Spleen (tissue), 11 donors: Measurements from ENCODE around the gene NBPF3. TPM values are rescaled to one million over a fixed set of nuclear protein-coding genes. Genes with fewer than 3 reads are reported as not detected.

Source experiments
- DNase-seq: peaks from one replicate; pipeline ENCODE4 v3.0.0-alpha.2; 2020
- H3K27ac ChIP-seq, 8 donors: fragments of 200-600 bp; sonication (generic) in 7 of 8; 1 replicate in 4 of 8; 2 replicates in 4 of 8; pipeline versions ENCODE4 v1.5.0 to v1.8.0; 2016 to 2021; ENCODE audit warnings: inconsistent platforms in 4 of 8, mild to moderate bottlenecking in 4 of 8, moderate library complexity in 1 of 8
- H3K27me3 ChIP-seq, 7 donors: fragments of 200-600 bp; sonication (generic) in 6 of 7; replicated peaks in 1 of 7; 1 replicate in 4 of 7; 2 replicates in 3 of 7; pipeline versions ENCODE4 v1.5.0 to v1.8.0; 2016 to 2021; ENCODE audit warnings: inconsistent platforms in 3 of 7, mild to moderate bottlenecking in 1 of 7
- H3K36me3 ChIP-seq, 6 donors: fragments of 200-600 bp; sonication (generic) in 5 of 6; 1 replicate in 4 of 6; 2 replicates in 2 of 6; pipeline versions ENCODE4 v1.5.0 to v1.8.0; 2016 to 2021; ENCODE audit warnings: inconsistent platforms in 2 of 6
- H3K4me1 ChIP-seq, 6 donors: fragments of 200-600 bp; sonication (generic) in 5 of 6; 1 replicate in 3 of 6; 2 replicates in 3 of 6; pipeline versions ENCODE4 v1.5.0 to v1.8.0; 2016 to 2021; ENCODE audit warnings: inconsistent platforms in 3 of 6
- H3K4me3 ChIP-seq, 8 donors: fragments of 200-600 bp; sonication (generic) in 7 of 8; 1 replicate in 4 of 8; 2 replicates in 4 of 8; pipeline versions ENCODE4 v1.5.0 to v1.8.0; 2016 to 2021; ENCODE audit warnings: inconsistent platforms in 4 of 8, mild to moderate bottlenecking in 4 of 8, moderate library complexity in 2 of 8
- H3K9me3 ChIP-seq, 8 donors: fragments of 200-600 bp; sonication (generic) in 7 of 8; 1 replicate in 4 of 8; 2 replicates in 4 of 8; pipeline versions ENCODE4 v1.5.0 to v1.8.0; 2016 to 2021; ENCODE audit warnings: inconsistent platforms in 4 of 8
- POLR2A ChIP-seq, 3 donors: fragments of 450-650 bp; IDR thresholded peaks; one replicate each; pipeline ENCODE4 v1.5.1; 2017; ENCODE audit warnings: antibody characterized with exemption in 3 of 3, mild to moderate bottlenecking in 1 of 3
- POLR2AphosphoS5 ChIP-seq, 3 donors: sonication (generic); formaldehyde crosslinking; IDR thresholded peaks; one replicate each; pipeline ENCODE4 v1.5.1; 2017; ENCODE audit warnings: antibody characterized with exemption in 3 of 3
- WGBS, 5 donors: extraction: QIAGEN DNeasy Blood & Tissue Kit in 3 of 5; methylation state at CpG; one replicate each; pipeline versions ENCODE4 v1.1.5 to v1.1.7; 2013 to 2018; 5-methylcytosine and 5-hydroxymethylcytosine counted together
- intact Hi-C: fragments of 100-400 bp; cut with DNase I; formaldehyde crosslinking; loops from one replicate; pipeline ENCODE4 v1.15.0; 2023; ENCODE audit warnings: low total_unique reads
- polyA plus RNA-seq, 3 donors: library from polyadenylated mRNA; stranded (reverse); fragments of 200-250 nt; gene quantifications; one replicate each; pipeline ENCODE4 v1.2.1, GENCODE V29; 2013
- total RNA-seq, 7 donors: library from RNA; depleted of rRNA in 3 of 7; stranded (reverse); fragments of >200 nt in 3 of 7; fragmentation: NEBNext Ultra II Directional in 4 of 7; extraction: Animal tissue kit (Norgen Biotek cat#: 25700) in 4 of 7; gene quantifications; one replicate each; pipeline versions ENCODE4 v1.1.0 to v1.2.1, GENCODE V29; 2016 to 2021
- TF ChIP-seq, protein P1 (sequence below), 11 experiments: fragments of 200-600 bp in 7 of 11; fragments of 450-650 bp in 4 of 11; sonication (generic) in 4 of 11; IDR thresholded peaks in 8 of 11; conservative IDR thresholded peaks in 3 of 11; 1 replicate in 7 of 11; 2 replicates in 4 of 11; pipeline versions ENCODE4 v1.4.0 to v1.8.0; 2016 to 2021; ENCODE audit warnings: antibody characterized with exemption in 11 of 11, inconsistent platforms in 4 of 11, mild to moderate bottlenecking in 1 of 11
- donor health status: healthy with polysubstance abuse.
- donor health status: DM: no; HTN: no; CAD: no; lungs with moderate emphysema.
- donor health status: DM: no; HTN: no; CAD: no.
- donor health status: Bipolar disorder and iron deficiency.
- donor health status: healthy.
- donor health status: DM: no; HTN: no; CAD: no.
- donor health status: DM: yes; HTN: yes; CAD: no.

The NBPF3 gene
- total and polyA plus RNA-seq, 10 donors: 0.49 to 18.6 (median 9.2) TPM

GRCh38 chr1:21507511-21508270 lies 67.8 kb downstream of the NBPF3 start:
- intact Hi-C loops: no loop called here
- no peaks in the 10 kb centered on the region for H3K9me3 ChIP-seq
- H3K36me3 ChIP-seq: no peaks in the 10 kb centered on the region
- no peak overlapping the region for H3K27ac ChIP-seq
- DNase-seq: no peak
- TF ChIP-seq, protein P1, sequence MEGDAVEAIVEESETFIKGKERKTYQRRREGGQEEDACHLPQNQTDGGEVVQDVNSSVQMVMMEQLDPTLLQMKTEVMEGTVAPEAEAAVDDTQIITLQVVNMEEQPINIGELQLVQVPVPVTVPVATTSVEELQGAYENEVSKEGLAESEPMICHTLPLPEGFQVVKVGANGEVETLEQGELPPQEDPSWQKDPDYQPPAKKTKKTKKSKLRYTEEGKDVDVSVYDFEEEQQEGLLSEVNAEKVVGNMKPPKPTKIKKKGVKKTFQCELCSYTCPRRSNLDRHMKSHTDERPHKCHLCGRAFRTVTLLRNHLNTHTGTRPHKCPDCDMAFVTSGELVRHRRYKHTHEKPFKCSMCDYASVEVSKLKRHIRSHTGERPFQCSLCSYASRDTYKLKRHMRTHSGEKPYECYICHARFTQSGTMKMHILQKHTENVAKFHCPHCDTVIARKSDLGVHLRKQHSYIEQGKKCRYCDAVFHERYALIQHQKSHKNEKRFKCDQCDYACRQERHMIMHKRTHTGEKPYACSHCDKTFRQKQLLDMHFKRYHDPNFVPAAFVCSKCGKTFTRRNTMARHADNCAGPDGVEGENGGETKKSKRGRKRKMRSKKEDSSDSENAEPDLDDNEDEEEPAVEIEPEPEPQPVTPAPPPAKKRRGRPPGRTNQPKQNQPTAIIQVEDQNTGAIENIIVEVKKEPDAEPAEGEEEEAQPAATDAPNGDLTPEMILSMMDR (IDR thresholded peaks at IDR 0.05 in 8 of 11, conservative IDR thresholded peaks at IDR 0.05 in 3 of 11): no peak
- no peak for TF ChIP-seq POLR2AphosphoS5 (IDR thresholded peaks at IDR 0.05)
- no peak for TF ChIP-seq POLR2A (IDR thresholded peaks at IDR 0.05)
- peaks cover 0 to 56% (median 22%) of the 10 kb centered on the region in 7 donors for H3K27me3 ChIP-seq
- peaks cover 8 to 33% (median 23%) of the 10 kb centered on the region in 6 donors for H3K4me1 ChIP-seq
- H3K4me3 ChIP-seq: no peak overlapping the region
- 88 to 100% (median 95%) methylated on average over 1 of the region's 1 CpG for WGBS, 5 donors

- WGBS, 5 donors: 4 to 9% (median 6%) methylated on average over 21 to 44 of the region's 45 CpGs
- intact Hi-C loops: no loop called here
Observed at GRCh38 chr1:21508580-21509350, 68.8 kb downstream of the NBPF3 start.

GRCh38 chr1:21509351-21510112 lies 69.6 kb downstream of the NBPF3 start, which contains the start of gene ALPL:
Gene ALPL, plus strand, starts transcription at chr1:21509423. Its CDS starts 44,659 bp downstream, at chr1:21554082.
- TF ChIP-seq POLR2AphosphoS5 (IDR thresholded peaks at IDR 0.05): peak in 1 of 3 donors; percentile 68
- TF ChIP-seq POLR2A (IDR thresholded peaks at IDR 0.05): no peak
- peaks cover 0 to 61% (median 22%) of the 10 kb centered on the region in 7 donors for H3K27me3 ChIP-seq
- WGBS, 5 donors: 5 to 14% (median 8%) methylated on average over 23 to 67 of the region's 67 CpGs
- H3K4me3 ChIP-seq: peak within 1 kb of the TSS; percentile 13 to 67 (median 46)
- no peaks in the 10 kb centered on the region for H3K36me3 ChIP-seq
- H3K4me1 ChIP-seq: peaks cover 8 to 51% (median 27%) of the 10 kb centered on the region in 6 donors
- H3K27ac ChIP-seq: peak within 1 kb of the TSS in 4 of 8 donors; percentile 36 to 83 (median 66)
- intact Hi-C loops: loop anchor here (10.0 kb wide), 2 partner anchors 65 to 155 kb away; partner anchors contain the start of gene RAP1GAP
- DNase-seq: peak; percentile 86
- H3K9me3 ChIP-seq: no peaks in the 10 kb centered on the region

More at GRCh38 chr1:21508580-21509350, 68.8 kb downstream of the NBPF3 start:
- H3K9me3 ChIP-seq: no peaks in the 10 kb centered on the region
- no peaks in the 10 kb centered on the region for H3K36me3 ChIP-seq
- no peak for TF ChIP-seq POLR2AphosphoS5 (IDR thresholded peaks at IDR 0.05)
- TF ChIP-seq, protein P1 (IDR thresholded peaks at IDR 0.05 in 8 of 11, conservative IDR thresholded peaks at IDR 0.05 in 3 of 11): peak; percentile 42 to 87 (median 67)
- H3K27me3 ChIP-seq: peaks cover 0 to 58% (median 22%) of the 10 kb centered on the region in 7 donors
- peaks cover 8 to 44% (median 23%) of the 10 kb centered on the region in 6 donors for H3K4me1 ChIP-seq
- H3K4me3 ChIP-seq: peak overlapping the region in 6 of 8 donors; percentile 37 to 67 (median 48)
- H3K27ac ChIP-seq: peak overlapping the region in 3 of 8 donors; percentile 54 to 83 (median 79)
- DNase-seq: peak; percentile 96

DNA sequence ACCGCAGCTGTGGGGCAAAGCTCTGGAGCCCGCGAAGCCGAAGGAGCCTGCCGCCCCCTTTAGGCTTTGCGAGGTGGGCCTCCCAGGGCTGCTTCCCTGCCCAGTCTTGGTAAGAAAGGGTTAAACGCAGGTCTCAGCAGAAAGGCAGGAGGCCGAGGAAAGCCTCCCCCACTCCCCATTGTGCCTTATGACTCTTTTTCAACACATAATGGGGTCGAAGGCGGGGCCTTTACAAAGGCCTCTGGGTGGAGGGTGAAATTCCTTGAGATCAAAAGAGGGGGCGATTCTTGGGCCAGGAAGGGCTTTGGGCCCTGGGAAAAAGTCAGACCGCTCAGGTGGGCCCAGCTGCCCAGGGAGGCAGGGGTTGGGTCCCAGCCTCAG lies 70.2 kb downstream of the NBPF3 start:
- Histone ChIP-seq H3K4me1 (peaks cover 8 to 57% (median 30%) of the 10 kb centered on the region in 6 donors), H3K4me3 (peak overlapping the region in 7 of 8 donors; percentile 37 to 67 (median 47)), H3K27ac (peak overlapping the region in 4 of 8 donors; percentile 36 to 83 (median 66)), H3K36me3 (no peaks in the 10 kb centered on the region), H3K9me3 (no peaks in the 10 kb centered on the region), H3K27me3 (peaks cover 0 to 59% (median 22%) of the 10 kb centered on the region in 7 donors)
- TF ChIP-seq POLR2A (IDR thresholded peaks at IDR 0.05): no peak
- TF ChIP-seq, protein P1 (IDR thresholded peaks at IDR 0.05 in 8 of 11, conservative IDR thresholded peaks at IDR 0.05 in 3 of 11): no peak
- no peak for TF ChIP-seq POLR2AphosphoS5 (IDR thresholded peaks at IDR 0.05)
- WGBS, 5 donors: 44 to 72% (median 52%) methylated on average over 6 to 12 of the region's 12 CpGs
- no peak for DNase-seq
- intact Hi-C loops: loop anchor here (10.0 kb wide), 2 partner anchors 65 to 155 kb away; partner anchors contain the start of gene RAP1GAP
